SU-DHL-6 (cell line): ENCODE measurements around the gene IFT27.

Source experiments
- H2AFZ ChIP-seq: fragments of 200-600 bp; sonication (generic); 2 replicates; pipeline ENCODE4 v1.6.1; 2014; ENCODE audit warnings: low read depth, mild to moderate bottlenecking, moderate library complexity, mixed read lengths, antibody characterized with exemption, low read length; ENCODE audit not compliant: severe bottlenecking
- H3F3A ChIP-seq: fragments of 200-600 bp; shearing (Covaris generic); 2 replicates; pipeline ENCODE4 v1.6.0; 2016; ENCODE audit warnings: antibody characterized with exemption, mild to moderate bottlenecking; ENCODE audit not compliant: insufficient read depth
- H3K27ac ChIP-seq: fragments of 200-600 bp; sonication (generic); 2 replicates; pipeline ENCODE4 v1.5.1; 2016; ENCODE audit warnings: low read depth, mild to moderate bottlenecking, low read length, moderate library complexity, mixed read lengths
- H3K27me3 ChIP-seq: fragments of 200-600 bp; sonication (generic), shearing (Covaris generic); 2 replicates; pipeline ENCODE4 v1.6.0; 2014; ENCODE audit warnings: mild to moderate bottlenecking, low read length
- H3K36me3 ChIP-seq: fragments of 200-600 bp; sonication (generic); 2 replicates; pipeline ENCODE4 v1.6.1; 2014; ENCODE audit warnings: mild to moderate bottlenecking, low read length, mixed read lengths
- H3K4me2 ChIP-seq: fragments of 300-600, 200-600 bp; shearing (Covaris generic), sonication (generic); 2 replicates; pipeline ENCODE4 v1.6.0; 2014; ENCODE audit warnings: low read length, low read depth, mild to moderate bottlenecking; ENCODE audit not compliant: poor library complexity, severe bottlenecking
- H3K4me3 ChIP-seq: fragments of 200-600 bp; sonication (generic); 2 replicates; pipeline ENCODE4 v1.5.1; 2014; ENCODE audit warnings: antibody characterized with exemption, low read length, mild to moderate bottlenecking, mixed read lengths; ENCODE audit not compliant: insufficient read depth, poor library complexity, severe bottlenecking
- H3K79me2 ChIP-seq: fragments of 200-600 bp; sonication (generic); 2 replicates; pipeline ENCODE4 v1.6.1; 2014; ENCODE audit warnings: mild to moderate bottlenecking, low read length, moderate library complexity; ENCODE audit not compliant: insufficient read depth
- H3K9ac ChIP-seq: fragments of 200-600 bp; sonication (generic); 2 replicates; pipeline ENCODE4 v1.7.0; 2014; ENCODE audit warnings: mild to moderate bottlenecking, low read length
- H3K9me2 ChIP-seq: fragments of 200-600 bp; sonication (generic); replicated peaks from 2 replicates; pipeline ENCODE4 v1.6.1; 2014; ENCODE audit warnings: low read length; ENCODE audit not compliant: insufficient read depth
- H3K9me3 ChIP-seq: fragments of 200-600 bp; sonication (generic); 2 replicates; pipeline ENCODE4 v1.6.1; 2014; ENCODE audit warnings: low read length, mixed read lengths; ENCODE audit not compliant: insufficient read depth
- H4K20me1 ChIP-seq: fragments of 200-600 bp; sonication (generic); 2 replicates; pipeline ENCODE4 v1.6.1; 2014; ENCODE audit warnings: low read depth, mild to moderate bottlenecking, antibody characterized with exemption, low read length, moderate library complexity, mixed read lengths
- EZH2phosphoT487 ChIP-seq: fragments of 200-600 bp; sonication (generic), shearing (Covaris generic); conservative IDR thresholded peaks from 2 replicates; pipeline ENCODE4 v1.6.1; 2018; ENCODE audit warnings: mild to moderate bottlenecking, antibody characterized with exemption, low read length, moderate library complexity, mixed read lengths
- TF ChIP-seq, protein P1 (sequence below): fragments of 200-600 bp; sonication (generic); IDR thresholded peaks from one replicate; pipeline ENCODE4 v1.5.1; 2017; ENCODE audit warnings: antibody characterized with exemption, mild to moderate bottlenecking, low read length, moderate library complexity; ENCODE audit not compliant: insufficient read depth, poor library complexity, severe bottlenecking

The IFT27 gene

DNA sequence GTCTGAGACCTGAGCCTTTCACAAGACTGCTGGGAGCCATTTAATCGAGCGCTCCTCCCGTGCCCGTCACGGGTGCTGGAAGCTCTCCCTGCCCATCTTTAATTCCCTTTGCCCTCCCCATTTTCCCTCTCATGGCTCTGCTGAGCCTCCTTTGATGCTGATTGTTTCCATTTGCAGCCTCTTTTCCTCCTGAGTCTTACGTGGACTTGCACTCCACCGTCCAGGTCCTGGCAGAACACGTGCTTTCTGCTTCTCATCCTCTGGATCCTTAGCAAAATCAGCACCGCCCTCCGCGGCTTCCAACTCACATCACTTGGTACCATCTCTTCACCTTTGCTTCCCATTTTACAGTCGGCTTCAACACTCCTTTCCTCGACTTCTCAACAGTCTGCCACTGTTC is 7.3 kb downstream of the IFT27 start:
- Histone ChIP-seq H3K9me2 (no peaks in the 10 kb centered on the region), H3K4me3 (no peak overlapping the region), H3K9me3 (no peaks in the 10 kb centered on the region), H3K79me2 (no peaks in the 10 kb centered on the region), H3K36me3 (no peaks in the 10 kb centered on the region), H4K20me1 (no peaks in the 10 kb centered on the region), H3K27me3 (no peaks in the 10 kb centered on the region), H3K4me2 (no peak overlapping the region), H3K27ac (no peak overlapping the region), H3F3A (no peaks in the 10 kb centered on the region), H3K9ac (no peak overlapping the region), H2AFZ (no peak overlapping the region)
- TF ChIP-seq, protein P1, sequence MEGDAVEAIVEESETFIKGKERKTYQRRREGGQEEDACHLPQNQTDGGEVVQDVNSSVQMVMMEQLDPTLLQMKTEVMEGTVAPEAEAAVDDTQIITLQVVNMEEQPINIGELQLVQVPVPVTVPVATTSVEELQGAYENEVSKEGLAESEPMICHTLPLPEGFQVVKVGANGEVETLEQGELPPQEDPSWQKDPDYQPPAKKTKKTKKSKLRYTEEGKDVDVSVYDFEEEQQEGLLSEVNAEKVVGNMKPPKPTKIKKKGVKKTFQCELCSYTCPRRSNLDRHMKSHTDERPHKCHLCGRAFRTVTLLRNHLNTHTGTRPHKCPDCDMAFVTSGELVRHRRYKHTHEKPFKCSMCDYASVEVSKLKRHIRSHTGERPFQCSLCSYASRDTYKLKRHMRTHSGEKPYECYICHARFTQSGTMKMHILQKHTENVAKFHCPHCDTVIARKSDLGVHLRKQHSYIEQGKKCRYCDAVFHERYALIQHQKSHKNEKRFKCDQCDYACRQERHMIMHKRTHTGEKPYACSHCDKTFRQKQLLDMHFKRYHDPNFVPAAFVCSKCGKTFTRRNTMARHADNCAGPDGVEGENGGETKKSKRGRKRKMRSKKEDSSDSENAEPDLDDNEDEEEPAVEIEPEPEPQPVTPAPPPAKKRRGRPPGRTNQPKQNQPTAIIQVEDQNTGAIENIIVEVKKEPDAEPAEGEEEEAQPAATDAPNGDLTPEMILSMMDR, result no peak
- TF ChIP-seq EZH2phosphoT487, result no peak

- H3F3A ChIP-seq, result no peaks in the 10 kb centered on the region
- no peak overlapping the region for H2AFZ ChIP-seq
- H3K9me2 ChIP-seq, result no peaks in the 10 kb centered on the region
- no peaks in the 10 kb centered on the region for H3K79me2 ChIP-seq
- H4K20me1 ChIP-seq, result no peaks in the 10 kb centered on the region
- H3K27ac ChIP-seq, result no peak overlapping the region
- no peak for TF ChIP-seq EZH2phosphoT487
- TF ChIP-seq, protein P1, result no peak
- H3K9me3 ChIP-seq, result no peaks in the 10 kb centered on the region
- H3K4me2 ChIP-seq, result no peak overlapping the region
- no peaks in the 10 kb centered on the region for H3K27me3 ChIP-seq
- no peak overlapping the region for H3K9ac ChIP-seq
- H3K36me3 ChIP-seq, result no peaks in the 10 kb centered on the region
- no peak overlapping the region for H3K4me3 ChIP-seq
Measured at GRCh38 chr22:36768141-36768540, 7.8 kb downstream of the IFT27 start.

DNA sequence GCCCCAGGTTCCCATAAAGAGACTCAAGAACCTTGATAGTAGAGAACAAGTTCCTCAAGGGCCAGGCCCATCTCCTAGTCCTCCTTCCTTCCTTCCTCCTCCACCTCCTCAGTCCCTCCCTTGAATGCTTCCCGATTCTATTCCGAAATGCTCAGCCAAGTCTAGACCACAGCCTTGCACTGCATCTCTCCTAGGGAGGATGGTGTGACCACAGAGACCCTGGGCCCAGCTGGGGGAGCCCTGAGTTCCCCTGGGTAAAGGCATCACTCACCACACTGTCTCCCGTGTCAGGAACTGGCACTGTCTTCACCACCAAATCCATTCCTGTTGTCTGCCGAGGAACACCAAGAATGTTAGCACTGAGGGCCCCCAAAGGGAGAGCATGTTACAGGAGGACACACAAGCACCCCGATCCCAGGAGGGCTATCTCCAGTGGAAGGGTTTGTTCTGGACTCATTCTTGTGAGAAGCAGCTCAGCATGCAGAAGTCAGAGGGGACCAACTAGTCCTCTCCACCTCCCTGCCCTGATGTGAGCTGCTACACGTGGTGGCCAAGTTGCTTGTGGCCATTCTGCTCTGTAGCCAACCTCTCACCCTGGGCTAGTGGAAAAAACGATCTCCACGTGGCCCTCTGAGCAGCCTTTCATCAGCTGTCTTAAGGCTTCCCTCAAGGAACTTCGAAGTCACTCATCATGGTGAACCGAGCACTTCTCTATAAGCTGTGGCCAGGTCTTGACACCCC is 8.7 kb downstream of the IFT27 start:
- Histone ChIP-seq H3K27me3 (no peaks in the 10 kb centered on the region), H3K9me2 (no peaks in the 10 kb centered on the region), H2AFZ (no peak overlapping the region), H3K36me3 (no peaks in the 10 kb centered on the region), H3K9ac (no peak overlapping the region), H3K79me2 (no peaks in the 10 kb centered on the region), H4K20me1 (no peaks in the 10 kb centered on the region), H3K4me2 (no peak overlapping the region), H3F3A (no peaks in the 10 kb centered on the region), H3K9me3 (no peaks in the 10 kb centered on the region), H3K27ac (no peak overlapping the region), H3K4me3 (no peak overlapping the region)
- TF ChIP-seq, protein P1, result no peak
- TF ChIP-seq EZH2phosphoT487, result no peak
